Hematopoietic multipotent progenitor cell treated with erythropoietin and hydrocortisone succinate and interleukin-3 and kit ligand, for 4 days (in vitro differentiated cells): ENCODE results near the gene NRF1.
"Not testable (repeated sequence)": the region's sequence is repeated elsewhere in the genome, so short reads cannot be mapped to it uniquely, and the experiment has no call there.

Experiments used
- DNase-seq: peaks from one replicate; pipeline ENCODE4 v3.0.0-alpha.2; 2015

NRF1 gene

GRCh38 chr7:129785685-129786514 is 174.4 kb downstream of the NRF1 start:
- no peak for DNase-seq

DNA sequence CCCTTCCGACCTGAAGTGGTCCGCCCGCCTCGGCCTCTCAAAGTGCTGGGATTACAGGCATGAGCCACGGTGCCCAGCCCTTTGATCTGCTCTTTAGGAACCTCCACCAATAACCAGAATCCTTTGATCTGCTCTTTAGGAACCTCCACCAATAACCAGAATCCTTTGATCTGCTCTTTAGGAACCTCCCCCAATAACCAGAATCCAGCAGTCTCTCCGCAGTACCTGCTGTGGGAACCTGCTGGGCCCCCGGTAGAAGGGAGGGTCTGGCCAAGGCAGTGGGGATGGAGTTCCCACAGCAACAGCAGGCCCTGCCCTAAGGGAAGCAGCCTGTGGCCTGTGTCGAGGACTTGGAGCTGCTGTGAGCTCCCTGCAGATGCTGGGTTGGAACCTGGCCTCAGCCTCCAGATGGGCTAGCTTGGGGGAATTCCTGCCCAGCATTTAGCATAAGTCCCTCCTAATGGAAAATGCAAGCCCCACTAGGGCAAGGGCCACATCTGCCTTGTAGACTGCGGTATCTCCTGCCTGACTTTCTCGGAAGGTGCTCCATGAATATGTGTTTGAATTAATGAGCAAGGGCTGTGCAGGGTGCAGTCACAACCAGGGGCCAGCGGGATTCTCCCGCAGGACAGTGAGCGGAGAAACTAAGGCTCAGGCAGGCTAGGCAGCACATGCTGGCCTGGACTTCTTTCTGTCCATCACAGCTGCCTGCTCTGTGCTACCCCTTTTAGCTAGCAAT is 175.5 kb downstream of the NRF1 start:
- DNase-seq = no peak

- DNase-seq = no peak
Observed at GRCh38 chr7:129789000-129789399, 177.5 kb downstream of the NRF1 start.

GRCh38 chr7:129789652-129790051 is 178.1 kb downstream of the NRF1 start:
- DNase-seq = no peak

GRCh38 chr7:129790136-129790535 is 178.6 kb downstream of the NRF1 start:
- no peak for DNase-seq

GRCh38 chr7:129792721-129793120 is 181.2 kb downstream of the NRF1 start:
- no peak for DNase-seq

- no peak for DNase-seq
Observed at GRCh38 chr7:129793506-129794310, 182.2 kb downstream of the NRF1 start.

- DNase-seq = not testable (repeated sequence)
Observed at GRCh38 chr7:129794461-129794860, 182.9 kb downstream of the NRF1 start.

DNA sequence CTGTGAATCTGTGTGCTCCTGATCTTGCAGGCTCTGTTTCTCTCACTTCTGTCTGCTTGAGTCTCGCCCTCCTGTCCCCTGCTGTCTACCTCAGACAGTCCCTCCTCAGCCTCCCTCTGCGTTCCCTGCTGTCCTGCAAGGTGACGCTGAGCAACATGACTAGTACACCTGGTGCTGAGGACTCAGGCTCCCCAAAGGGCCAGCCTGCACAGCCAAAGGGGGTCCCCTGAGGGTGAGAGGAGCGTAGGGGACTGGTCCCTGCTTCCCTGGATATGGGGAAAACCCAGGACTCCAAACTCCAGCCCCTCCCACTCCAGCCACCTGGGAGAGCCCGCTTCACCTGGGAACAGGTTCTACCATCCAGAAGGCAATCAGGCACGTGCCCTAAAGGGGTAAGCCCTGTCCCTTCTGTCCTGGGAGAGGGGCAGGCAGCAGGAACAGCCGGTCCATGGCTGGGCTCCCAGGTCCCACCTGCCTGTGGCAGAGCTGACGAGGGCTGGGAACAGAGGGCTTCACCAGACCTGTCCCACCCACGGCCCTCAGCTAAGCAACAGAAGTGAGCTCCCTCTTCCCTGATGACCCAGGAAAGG is 184.8 kb downstream of the NRF1 start:
- DNase-seq = no peak

DNA sequence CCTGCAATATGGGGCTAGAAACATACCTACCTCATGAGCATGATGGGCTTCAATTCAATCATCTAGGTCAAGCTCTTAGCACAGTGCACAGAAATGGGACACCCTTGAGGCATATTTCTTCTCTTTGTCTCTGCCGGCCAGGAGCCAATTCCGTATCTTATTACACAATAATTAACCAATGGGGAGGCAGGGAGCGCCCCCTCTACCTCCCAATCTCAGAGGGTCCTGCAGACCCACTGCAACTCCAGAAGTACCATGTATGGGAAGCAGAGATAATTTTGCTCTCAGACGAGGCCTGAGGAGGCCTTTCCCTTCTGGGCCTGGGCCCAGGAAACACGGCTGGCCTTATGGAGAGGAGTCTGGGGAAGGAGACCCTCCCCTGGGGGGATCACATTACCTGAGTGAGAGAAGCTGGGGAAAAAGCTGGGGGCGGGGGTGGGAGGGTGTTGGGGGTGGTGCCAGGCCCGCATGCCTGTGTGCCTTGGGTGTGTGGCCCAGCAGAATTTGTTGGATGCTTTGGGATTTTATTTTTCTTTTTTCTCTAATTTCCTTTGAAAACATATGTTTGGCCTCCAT is 185.8 kb downstream of the NRF1 start:
- DNase-seq = no peak

- DNase-seq = no peak
Observed at GRCh38 chr7:129798616-129799349, 187.3 kb downstream of the NRF1 start.

DNA sequence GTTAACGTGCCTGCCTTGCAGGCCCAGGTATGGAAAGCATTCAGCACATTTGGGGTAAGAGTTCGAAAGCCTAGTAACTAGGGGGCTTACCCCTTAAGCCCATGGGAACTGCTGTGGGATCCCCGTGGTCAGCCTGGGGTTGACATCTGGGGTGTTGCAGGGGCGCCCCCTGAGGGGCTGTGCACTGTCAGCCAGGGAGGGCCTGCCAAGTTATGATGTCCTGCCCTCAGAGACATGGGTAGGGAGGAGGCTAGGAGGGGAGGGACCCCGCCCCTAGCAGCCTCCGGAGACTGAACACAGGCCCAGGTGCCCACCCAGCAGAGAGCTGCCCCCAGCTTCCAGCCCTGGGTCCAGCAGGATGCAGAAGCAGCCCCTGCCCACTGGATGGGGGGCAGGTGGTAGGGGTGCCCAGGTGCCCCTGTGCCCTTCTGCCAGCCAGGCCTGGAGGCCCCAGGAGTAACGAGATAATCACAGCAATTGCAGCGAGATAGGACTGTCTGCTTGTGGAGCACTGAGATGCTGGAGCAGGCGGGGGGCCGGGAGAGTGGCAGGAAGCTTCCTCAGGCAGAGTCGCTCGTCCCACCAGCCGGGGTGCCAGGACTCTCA is 187.9 kb downstream of the NRF1 start:
- DNase-seq = no peak

DNA sequence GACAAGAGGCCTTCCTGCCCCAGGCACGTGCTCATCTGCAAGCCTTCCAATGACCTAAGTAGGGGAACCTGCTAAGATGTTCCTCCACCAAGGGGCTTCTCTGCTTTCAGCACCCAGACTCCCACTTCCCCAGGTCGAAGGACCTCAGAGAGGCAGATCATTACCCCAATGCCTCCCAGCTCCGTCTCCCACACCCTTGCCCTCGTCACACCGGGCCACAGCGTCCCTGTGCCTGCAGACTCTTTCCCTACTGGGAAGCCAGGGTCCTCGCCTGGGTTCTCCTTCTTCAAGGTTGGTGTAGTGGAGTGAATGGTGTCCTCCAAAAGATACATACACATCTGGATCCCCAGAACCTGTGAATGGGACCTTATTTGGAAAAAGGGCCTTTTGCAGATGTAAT is 189.4 kb downstream of the NRF1 start:
- DNase-seq = no peak

GRCh38 chr7:129801882-129802281 is 190.4 kb downstream of the NRF1 start:
- DNase-seq = no peak

DNA sequence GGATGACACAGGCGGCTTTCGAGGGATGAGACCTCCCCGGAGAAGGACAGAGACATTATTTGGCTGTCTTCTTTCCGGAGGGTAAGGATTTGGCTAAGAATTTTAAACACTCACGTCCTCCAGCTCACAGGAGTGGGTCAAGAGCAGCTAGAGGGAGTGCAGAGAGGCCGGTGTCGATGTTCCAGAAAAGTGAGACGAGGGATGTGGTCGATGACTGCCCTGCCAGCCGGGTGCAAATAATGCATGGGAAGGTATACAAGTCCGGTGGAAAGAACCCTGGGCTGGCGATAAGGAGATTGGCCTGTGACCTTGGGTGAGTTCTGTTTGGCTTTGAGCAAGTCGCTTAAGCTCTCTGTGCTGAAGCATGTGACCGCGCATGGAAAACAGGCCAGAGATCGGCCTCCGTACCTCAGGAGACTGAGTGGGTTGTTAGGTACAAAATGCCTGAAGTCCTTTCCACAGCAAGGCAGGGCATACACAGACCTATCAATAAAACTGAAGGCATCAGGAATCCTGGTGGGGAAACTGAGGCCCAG is 192.1 kb downstream of the NRF1 start:
- no peak for DNase-seq

- DNase-seq = no peak
Observed at GRCh38 chr7:129804111-129804889, 192.8 kb downstream of the NRF1 start.

DNA sequence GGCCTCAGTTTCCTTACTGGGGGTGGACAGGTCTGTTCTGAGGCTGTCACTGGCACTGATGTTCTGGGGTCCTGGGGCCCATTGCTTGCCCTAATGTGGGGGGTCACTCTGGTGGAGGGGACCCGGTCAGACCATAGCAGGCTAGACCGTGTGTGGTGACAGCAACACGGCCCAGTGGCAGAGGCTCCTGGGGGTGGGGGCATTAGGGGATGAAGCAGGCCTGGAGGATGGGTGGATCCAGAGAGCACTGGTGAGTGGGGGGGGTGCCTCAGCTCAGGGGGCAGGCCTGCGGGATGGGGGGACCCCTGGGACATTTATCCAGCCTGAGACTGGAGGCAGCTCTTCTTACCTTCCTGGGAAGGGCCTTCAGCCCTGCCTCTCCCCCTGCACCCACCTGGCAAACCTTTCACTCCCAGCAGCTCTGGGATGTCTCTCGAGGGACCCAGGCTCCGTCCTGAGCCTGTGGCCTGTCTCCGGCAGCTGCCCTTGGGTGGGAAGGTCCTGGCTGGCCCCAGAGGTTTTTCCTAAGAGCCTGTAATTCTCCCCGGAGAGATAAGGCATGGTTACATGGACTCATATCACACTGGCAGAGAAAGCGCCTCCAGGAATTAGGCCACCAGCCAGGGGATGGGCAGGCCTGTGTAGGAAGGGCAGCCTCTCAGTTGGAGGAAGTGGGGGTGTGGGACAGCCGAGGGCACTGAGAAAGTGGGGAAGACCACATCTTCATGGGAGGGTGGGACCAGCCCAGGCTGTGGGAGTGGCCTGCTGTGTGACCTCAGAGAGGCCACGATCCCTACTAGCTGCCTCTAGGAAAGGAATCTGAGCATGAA is 193.6 kb downstream of the NRF1 start:
- DNase-seq = no peak
